Measurements from ENCODE around the gene FAM227B. TPM values are rescaled to one million over a fixed set of nuclear protein-coding genes. Genes with fewer than 3 reads are reported as not detected.

The FAM227B gene
- total RNA-seq, 2 experiments from 2014 or later, result 3.0 to 3.5 TPM

Other genes with a start within 250 kb of the FAM227B start
- gene FGF7, start 197.6 kb downstream of the FAM227B start, total RNA-seq, result not detected
- gene DTWD1, start 230 bp upstream of the FAM227B start, total RNA-seq, result 10 to 100 TPM; 13.7 to 16.7 TPM

Measured in activated CD4-positive, alpha-beta T cell treated with anti-CD3 and anti-CD28 coated beads, Interleukin-2, amount 10 ng/mL, durations not matched to agents 7 days and 5 days (primary cell).